Retinal pigment epithelial cell (primary cell): ENCODE results near the gene SLC22A4.

Experiments used
- DNase-seq: peaks from one replicate; pipeline ENCODE4 v3.0.0-alpha.2; 2010; ENCODE audit warnings: low read depth
- H3K4me3 ChIP-seq: 2 replicates; pipeline ENCODE4 v1.5.1; 2011; ENCODE audit warnings: mild to moderate bottlenecking, low read length, control low read depth, moderate library complexity
- TF ChIP-seq, protein P1 (sequence below): conservative IDR thresholded peaks from 2 replicates; pipeline ENCODE4 v1.5.1; 2011; ENCODE audit warnings: low read depth, low read length, control low read depth, inconsistent platforms

Gene SLC22A4

DNA sequence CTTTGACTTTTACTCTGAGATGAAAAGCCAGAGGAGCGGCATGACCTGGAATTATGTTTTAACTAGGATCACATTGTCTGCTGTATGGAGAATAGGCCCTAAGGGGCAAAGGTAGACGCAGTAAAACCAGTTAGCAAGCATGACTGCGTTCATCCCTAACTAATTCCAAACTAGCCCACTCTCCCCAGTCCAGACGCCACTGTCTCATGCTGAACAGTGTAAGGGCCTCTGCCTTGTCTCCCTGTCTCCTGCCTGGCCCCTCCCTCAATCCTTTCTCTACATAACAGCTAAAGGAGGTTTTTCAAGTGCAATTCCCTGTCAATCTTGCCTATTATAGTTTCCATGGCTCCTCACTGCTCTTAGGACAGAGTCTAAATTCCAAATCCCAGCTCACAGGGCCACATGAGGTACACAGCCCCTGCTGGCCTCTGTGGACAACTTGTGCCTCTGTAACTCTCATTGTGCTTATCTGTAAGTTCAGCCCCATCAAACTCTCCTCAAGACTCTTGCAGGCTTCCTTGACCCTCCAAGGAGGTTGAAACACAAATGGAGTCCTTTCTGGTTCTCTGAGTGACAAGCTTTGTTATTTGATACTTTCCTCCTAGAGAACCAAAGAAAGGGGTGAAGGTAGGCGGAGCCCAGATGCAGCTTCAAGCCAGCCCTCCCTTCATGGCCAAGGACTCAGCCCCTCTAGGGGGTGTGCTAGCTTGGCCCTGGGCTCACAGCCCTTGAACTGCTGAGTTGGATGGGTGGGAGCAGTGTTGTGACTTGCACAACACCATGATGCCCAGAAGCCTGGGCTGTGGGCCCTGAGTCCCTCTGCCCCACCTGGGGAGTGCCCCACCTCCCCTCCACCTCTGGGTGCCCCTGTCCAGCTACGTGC lies 16.0 kb upstream of the SLC22A4 start:
- no peak overlapping the region for H3K4me3 ChIP-seq
- DNase-seq = no peak
- TF ChIP-seq, protein P1, sequence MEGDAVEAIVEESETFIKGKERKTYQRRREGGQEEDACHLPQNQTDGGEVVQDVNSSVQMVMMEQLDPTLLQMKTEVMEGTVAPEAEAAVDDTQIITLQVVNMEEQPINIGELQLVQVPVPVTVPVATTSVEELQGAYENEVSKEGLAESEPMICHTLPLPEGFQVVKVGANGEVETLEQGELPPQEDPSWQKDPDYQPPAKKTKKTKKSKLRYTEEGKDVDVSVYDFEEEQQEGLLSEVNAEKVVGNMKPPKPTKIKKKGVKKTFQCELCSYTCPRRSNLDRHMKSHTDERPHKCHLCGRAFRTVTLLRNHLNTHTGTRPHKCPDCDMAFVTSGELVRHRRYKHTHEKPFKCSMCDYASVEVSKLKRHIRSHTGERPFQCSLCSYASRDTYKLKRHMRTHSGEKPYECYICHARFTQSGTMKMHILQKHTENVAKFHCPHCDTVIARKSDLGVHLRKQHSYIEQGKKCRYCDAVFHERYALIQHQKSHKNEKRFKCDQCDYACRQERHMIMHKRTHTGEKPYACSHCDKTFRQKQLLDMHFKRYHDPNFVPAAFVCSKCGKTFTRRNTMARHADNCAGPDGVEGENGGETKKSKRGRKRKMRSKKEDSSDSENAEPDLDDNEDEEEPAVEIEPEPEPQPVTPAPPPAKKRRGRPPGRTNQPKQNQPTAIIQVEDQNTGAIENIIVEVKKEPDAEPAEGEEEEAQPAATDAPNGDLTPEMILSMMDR = no peak

DNA sequence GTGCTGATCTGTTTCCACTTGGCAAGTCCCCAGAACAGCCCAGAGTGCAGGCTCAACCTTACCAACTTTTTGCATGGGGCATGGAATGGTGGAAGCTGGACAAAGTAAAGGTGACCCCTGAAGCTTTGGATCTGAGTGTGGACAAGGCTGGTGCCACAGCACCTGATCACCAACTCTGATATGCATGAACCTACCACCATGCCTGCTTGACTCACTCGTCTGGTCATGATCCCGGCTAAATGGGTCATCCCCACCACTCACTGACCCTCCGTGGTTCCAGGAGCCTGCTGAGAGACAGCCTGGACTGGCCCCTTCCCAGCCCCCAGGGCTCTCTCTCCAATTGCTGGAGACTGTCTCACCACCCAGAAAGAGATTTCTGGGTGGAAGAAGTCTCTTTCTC lies 14.4 kb upstream of the SLC22A4 start:
- no peak overlapping the region for H3K4me3 ChIP-seq
- DNase-seq = no peak
- TF ChIP-seq, protein P1 = no peak

GRCh38 chr5:132280371-132281240 lies 13.6 kb upstream of the SLC22A4 start:
- no peak overlapping the region for H3K4me3 ChIP-seq
- TF ChIP-seq, protein P1 = no peak
- no peak for DNase-seq

GRCh38 chr5:132281856-132282614 lies 12.2 kb upstream of the SLC22A4 start:
- H3K4me3 ChIP-seq = no peak overlapping the region
- DNase-seq = no peak
- TF ChIP-seq, protein P1 = no peak

GRCh38 chr5:132283423-132284043 lies 10.7 kb upstream of the SLC22A4 start:
- H3K4me3 ChIP-seq = no peak overlapping the region
- DNase-seq = no peak
- TF ChIP-seq, protein P1 = peak; percentile 71

- TF ChIP-seq, protein P1 = no peak
- no peak for DNase-seq
- H3K4me3 ChIP-seq = no peak overlapping the region
Observed at GRCh38 chr5:132289097-132289496, 5.1 kb upstream of the SLC22A4 start.
